GM21515 (cell line): Measurements from ENCODE around the gene PRKAG2.
"Not testable (repeated sequence)": the region's sequence is repeated elsewhere in the genome, so short reads cannot be mapped to it uniquely, and the experiment has no call there.

ENCODE experiments used
- ATAC-seq: cut with Tn5 transposase; IDR thresholded peaks from one replicate; pipeline ENCODE4 v1.9.1; 2021; ENCODE audit not compliant: unreplicated experiment

Gene PRKAG2

GRCh38 chr7:151754688-151755130 is 122.2 kb downstream of the PRKAG2 start:
- ATAC-seq, result no peak

- no peak for ATAC-seq
These were observed 122.7 kb downstream of the PRKAG2 start for GRCh38 chr7:151754142-151754590.

DNA sequence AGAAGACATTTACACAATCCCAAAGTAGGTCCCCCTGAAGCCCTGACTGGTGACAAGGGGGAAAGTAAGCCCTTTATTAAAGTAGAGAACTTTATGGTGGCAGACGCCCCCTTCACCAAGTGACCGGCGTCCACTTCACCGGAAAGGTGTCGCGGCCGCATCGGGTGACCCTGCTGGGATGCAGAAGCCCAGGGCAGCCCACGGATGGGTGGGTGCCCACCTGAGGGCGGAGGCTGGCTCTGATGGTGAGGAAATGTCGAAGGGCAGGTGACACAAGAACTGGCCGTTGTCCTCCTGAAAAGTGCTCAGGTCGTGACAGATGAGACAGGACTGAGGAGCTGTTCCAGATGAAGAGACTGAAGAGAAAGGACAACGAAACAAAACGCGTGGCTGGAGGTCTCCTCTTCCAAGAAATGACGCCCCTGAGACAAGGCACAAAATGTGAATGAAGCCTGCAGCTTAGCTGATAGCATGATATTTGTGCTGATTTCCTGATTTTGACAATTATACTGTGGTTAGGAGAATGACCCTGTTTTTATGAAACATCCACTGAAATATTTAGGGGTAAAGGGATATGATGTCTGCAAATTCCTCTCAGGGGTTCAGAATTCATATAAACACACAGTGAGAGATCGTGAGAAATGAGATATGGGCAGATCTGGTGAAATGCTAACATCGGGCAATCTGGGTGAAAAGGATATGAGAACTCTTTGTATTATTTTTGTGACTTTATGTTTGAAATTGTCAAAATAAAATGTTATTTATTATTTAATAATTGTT is 123.9 kb downstream of the PRKAG2 start:
- no peak for ATAC-seq

- ATAC-seq, result no peak
These were observed 124.9 kb downstream of the PRKAG2 start for GRCh38 chr7:151752037-151752436.

GRCh38 chr7:151748733-151749132 is 128.2 kb downstream of the PRKAG2 start:
- ATAC-seq, result no peak

DNA sequence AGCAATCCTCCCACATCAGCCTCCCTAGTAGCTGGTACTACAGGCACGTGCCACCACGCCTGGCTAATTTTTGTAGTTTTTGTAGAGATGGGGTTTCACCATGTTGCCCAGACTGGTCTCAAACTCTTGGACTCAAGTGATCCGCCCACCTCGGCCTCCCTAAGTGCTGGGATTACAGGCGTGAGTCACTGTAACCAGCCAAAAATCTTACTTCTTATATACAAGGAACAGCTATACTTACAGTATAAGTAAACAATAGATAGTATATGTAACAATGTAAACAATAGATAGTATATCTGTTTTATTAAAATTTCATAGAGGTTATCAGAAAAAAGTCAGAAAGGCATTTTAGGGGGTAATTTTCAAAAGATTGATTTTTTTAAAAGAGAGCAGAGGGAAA is 128.9 kb downstream of the PRKAG2 start:
- not testable (repeated sequence) for ATAC-seq

- no peak for ATAC-seq
These were observed 131.2 kb downstream of the PRKAG2 start for GRCh38 chr7:151745706-151746105.

DNA sequence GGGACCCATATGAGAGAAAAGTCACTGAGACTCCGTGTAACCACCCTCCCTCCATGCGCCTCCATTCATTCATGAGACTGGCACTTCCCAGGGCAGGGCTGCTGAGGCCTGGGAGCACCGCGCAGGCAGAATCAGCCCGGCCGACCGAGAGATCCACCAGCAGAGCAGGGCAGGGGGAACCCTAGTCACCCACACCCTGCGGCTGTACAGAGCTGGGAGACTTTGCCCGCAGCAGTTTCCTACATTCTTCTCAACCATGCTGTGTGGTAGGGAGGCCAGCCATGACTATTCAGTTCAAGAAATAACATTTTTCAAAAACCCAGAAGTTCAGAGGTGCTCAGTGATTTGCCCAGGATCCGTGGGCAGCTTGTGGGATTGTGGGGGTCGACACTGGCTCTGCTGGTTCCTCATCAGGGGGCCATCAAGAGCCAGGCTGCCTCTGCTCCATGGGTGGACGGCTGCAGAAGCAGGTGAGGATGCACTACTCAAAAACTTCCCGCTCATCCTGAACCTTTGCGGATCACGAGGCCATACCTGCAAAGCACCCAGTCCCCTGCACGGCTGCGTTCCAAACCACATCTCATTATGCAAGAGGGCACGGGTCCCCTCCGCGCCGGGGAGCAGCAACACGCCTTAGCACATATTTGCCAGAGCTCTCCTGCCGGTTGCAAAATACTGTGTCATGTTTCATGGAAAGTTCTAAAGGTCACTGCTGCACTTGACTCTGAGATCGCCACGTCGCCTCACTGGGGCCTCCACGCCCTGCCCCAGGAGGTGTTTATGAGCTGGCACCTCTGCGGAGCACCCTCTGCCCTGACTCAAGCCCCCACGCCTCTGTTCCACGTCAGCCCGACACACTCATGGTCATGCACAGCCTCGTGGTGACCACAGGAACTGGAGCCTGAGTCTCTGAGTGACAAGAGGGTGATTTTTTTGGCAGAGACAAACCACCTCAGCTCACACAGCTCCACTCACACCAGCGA is 132.0 kb downstream of the PRKAG2 start:
- ATAC-seq, result no peak

DNA sequence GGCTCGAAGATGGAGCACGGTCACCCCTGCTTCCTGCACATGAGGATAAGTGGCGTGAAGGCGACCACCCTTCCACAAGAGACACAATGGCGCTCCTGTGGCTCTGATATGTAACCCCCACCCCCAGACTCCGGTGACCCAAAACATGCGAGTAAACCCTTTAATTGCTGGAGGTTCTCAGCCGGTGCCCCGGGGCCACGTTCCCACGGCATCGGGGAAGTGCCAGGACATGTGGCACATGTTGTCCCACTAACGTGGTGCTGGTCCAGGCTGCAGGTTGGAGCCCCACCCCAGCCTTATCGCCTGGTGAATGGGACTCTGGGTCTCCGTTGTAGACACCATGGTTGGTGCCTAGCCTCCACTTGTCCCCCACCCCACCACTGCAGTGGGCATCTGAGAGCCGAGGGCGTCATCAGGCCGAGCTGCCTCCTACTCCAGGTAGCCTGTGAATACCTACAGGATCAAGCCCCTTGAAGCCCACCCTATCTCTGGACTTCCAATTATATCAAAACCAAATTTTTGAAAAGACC is 132.8 kb downstream of the PRKAG2 start:
- ATAC-seq, result no peak

DNA sequence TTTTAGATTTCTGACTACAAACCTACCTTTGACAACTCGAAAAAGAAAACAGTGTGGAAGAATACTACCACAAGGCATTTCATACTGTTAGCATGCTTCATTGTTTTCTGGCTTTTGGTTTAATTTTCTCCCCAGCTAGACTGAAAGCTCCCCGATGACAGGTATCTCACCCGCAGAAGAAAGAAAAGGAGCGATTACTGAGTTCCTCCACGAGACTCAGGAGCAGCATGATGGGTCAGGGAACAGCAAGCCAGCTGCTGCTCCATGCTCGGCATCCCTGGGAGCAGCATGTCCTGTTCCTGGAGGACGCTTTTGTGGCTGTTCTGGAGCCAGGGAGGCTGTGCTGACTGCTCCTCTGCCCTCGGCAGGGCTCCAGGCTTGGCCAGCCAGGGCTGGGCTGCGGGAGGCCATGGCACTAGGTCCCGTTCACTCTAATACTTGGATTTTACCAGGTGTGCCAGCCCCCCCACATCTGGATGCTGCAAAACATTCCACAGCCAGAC is 133.4 kb downstream of the PRKAG2 start:
- no peak for ATAC-seq

DNA sequence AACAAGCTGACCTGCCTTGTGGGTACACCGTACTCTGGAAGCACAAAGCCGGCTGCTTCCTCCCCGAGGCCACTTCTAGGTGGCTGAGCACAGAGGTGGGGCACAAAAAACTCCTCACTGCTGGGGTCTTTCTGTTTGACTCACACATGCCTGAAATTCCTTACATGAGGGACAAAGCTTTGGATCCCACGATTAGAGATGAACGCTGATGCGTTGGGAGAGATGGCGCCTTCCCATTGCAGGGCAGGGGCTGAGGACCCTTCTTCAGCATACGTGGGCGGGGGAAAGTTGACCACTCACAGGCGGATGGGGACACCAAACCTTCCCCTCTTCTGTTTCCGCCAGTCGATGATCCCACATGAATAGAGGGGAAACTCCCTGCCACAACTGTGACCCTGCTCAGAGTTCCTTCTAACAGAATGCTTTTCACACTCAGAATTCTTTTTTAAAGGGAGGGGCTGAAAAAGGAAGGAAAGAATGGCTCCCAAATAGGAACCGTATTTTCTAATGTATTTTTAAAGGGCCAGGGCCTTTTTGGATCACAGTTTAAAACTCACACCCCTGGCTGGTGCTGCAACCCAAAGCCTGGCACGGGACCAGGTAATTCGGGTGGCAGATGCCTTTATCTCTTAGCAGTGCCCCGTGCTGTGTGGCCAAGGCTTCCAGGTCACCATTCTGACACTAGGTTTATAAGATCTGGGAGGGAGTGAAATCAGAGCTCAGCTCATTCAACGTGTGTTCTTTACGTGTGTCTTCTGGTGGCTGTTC is 134.0 kb downstream of the PRKAG2 start:
- no peak for ATAC-seq

DNA sequence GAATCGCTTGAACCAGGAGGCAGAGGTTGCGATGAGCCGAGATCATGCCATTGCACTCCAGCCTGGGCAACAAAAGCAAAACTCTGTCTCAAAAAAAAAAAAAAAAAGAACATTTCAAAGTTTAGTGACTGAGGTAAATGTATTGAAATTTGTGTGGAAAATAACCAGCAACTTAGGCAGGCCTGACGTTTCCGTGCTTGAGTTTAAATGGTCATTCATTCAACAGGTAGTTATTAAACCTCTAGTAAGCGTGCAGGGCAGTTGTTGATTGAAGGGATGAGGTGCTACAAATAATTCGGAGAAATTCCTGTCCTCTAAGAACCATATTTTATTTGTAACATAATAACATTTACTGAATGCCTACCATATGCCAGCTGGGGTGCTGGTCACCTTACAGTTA is 135.3 kb downstream of the PRKAG2 start:
- ATAC-seq, result no peak

- no peak for ATAC-seq
These were observed 136.6 kb downstream of the PRKAG2 start for GRCh38 chr7:151740081-151740851.

DNA sequence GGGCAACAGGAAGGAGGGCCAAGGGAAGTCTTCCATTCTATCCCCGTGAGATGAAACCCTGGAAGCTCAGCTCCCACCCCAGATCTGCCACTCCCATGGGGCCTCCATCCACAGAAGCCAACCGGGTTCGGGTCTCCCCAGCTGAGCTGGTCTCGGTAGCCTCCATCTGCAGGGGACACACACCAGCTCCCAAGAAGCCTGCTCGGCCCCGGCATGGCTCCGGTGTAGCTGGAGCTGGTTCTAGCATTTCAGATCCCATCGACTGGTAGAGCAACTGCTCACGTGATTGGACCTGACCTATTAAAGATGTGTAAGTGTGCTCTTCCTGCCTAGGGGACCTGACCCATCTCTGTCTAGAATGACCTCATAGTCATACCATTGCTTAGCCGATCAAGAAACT is 138.0 kb downstream of the PRKAG2 start:
- ATAC-seq, result no peak

DNA sequence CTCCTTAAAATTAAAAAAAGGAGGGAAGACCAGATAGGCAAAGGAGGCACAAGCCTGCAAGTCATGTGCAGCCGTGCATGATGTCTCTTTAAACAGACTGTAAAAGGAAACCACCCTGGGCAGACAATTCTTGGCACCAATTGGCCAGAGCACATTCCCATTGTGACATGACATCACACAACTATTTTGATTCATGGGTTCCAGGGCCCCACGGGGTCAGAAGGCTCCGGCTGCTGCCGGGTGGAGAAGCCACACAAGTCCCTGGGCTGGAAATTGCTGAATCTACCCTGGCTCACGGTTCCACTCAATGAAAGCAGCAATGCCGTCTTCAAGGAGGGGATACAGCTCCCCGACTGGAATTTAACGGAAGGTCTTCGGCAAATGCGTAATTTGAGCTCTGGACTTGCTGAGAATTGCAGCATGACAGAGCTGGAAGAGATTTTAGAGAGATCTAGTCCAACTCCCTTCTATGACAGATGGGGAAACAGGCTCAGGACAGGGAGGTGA is 140.5 kb downstream of the PRKAG2 start:
- ATAC-seq, result no peak

GRCh38 chr7:151735851-151736402 is 141.0 kb downstream of the PRKAG2 start:
- ATAC-seq, result no peak

DNA sequence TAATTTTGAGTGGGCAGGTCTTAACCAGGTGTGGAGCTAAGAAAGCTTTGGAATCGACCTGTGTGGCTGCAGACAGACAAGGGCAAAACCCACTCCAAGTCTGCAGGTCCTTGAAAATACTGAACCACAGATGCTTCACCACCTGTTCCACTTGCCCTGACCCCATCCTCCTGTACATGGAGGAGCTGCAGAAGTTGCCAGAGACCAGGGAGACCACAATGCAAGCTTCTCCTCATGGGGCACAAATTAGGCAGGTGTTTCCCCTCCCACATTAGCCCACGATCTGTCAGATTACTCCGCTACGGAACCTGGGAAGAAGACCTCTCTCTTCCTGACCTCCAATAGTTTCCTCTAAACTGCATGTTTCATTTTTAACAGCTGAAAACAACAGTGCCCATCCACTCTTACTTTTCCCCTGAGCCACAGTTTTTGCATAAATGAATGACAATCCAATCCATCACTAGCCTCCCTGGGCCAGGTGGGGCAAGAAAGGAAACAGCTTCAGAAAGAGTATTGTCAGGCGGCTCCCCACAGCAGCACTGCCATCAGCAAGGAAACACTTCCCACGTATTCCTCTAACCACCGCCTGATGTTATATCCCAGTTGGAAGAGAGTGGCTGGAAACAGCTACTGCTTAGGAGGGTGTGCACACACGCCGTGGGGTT is 141.6 kb downstream of the PRKAG2 start:
- ATAC-seq, result no peak

DNA sequence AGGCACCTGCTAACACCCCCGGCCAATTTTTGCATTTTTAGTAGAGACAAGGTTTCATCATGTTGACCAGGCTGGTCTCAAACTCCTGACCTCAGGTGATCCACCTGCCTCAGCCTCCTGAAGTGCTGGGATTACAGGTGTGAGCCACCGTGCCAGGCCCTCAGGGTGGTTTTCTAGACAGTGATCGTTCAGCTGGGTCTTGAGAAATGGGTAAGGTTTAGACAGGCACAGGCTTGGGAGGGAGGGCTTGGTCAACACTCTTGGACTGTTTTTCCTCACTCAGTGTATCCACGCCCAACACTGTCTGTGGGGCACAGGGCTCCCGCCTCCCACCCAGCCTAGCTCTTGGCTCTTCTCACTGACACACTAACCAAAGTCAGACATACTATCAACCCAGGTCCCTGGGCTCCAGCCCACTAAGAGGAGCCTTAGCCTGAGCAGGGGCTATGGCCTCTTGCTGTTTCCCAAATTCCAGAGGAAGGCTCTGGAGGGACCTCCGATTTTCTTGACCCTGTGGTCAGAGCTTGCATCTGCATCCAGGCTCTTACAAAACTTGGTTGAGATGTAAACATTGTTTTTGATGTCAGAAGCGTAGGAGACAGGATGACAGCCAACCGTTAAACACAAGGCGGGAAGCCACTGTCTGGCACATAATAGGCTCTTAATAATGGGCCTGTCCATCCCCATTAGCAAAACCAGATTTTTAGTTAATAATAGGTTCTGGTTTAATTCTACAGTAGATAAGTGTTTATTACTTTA is 143.9 kb downstream of the PRKAG2 start:
- ATAC-seq, result no peak
